Measurements from ENCODE around the gene LRP1.

The LRP1 gene

DNA sequence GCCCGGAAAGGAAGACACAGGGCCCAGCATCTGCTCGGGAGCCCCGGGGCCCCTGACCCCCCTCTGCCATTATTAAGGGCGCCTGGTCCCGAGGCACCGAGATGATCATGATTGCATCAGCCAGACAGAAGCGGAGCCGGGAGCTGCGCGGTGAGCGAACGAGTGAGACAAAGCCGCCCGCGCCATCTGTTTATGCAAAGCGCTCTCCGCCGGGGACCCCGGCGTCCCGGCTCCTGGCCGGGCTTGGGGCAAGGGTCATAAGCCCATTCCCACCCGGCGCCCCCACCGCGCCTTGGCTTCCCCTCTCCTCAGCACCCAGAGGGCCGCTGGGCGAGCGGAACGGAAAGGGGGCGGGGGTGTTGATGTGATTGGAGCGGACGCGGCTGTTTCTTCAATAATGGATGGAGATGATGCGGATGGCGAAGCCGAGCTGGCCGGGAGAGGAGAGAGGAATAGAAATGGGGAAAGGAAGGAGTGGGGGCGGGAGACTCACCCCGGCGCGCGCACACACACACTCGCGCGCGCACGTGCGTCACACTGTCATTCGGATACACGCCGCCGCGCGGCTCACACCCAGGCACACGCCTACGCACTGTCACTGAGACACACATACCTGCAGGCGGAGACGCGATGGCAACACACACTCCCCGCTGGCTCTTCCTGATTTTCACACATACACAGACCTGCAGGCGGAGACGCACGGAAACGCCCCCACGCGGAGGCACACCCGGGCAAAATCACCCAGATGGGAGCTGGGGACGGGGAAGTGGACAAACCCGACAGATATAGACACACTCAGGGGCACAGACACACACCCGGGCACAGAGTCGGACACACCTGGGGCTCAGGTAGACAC is 112.0 kb downstream of the LRP1 start:
- peak; percentile 17 for DNase-seq

DNA sequence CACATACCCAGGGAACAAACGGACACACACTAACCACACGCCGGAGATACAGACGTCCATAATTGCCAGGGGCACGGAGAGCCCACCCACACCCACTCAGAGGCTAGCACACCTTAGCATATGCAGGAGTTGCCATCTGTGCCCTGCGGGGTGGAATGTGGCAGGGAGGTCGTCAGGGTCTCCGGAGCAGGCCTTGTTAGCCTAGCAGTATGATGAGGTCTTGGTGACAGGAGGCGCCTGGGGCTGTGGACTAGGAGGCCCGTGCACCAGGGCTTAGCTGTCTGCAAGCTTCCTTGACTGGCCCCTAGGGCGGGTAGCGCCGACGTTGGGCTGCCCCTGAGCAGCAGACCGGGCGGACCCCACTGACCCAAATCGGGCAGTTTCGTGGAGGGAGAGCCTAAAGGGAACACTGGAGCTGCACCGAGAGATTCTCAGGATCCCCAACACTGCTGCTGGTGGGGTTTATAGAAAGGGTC is 112.7 kb downstream of the LRP1 start:
- DNase-seq = no peak

DNA sequence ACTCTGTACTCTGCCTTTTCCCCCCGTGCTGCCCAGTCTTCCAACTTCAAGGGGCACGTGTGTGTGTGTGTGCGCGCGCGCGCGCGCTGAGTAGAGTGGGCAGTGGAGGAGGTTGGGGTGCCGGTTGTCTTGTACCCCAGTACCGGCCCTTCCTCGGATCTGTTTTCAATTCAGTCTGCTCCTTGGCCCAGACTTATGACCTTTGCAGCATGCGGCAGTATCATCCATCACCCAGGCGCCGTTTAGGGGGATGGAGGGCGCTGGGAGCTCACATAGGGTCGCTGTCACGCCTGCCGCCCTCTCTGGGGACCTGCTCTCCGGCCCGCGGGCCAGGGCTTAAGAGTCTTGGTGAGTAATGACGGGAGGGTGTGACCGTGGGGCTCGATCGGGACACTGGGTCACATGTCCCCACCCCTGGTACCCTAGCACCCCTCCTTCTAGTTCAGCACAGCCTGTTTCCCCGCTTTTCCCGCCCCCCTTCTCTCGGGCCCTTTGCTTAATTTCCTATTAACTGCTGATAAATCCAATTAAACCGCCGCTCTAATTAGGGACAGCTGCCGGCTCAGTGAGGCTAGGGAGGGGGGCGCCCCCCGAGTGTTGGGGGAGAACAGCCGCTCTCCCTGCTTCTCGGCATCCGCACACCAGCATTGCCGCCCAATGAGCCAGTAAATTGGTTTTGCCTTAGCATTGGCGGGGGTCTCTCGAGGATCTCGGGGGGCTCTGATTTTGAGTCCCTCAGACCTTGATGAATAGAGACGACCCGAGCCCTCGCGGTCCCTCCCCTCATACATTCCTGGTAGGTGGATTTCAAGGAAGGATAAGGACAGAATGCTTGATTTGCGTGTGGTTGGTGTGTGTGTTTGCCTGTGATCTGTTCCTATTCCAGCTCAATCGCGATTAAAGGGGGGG is 113.4 kb downstream of the LRP1 start:
- DNase-seq = no peak

DNA sequence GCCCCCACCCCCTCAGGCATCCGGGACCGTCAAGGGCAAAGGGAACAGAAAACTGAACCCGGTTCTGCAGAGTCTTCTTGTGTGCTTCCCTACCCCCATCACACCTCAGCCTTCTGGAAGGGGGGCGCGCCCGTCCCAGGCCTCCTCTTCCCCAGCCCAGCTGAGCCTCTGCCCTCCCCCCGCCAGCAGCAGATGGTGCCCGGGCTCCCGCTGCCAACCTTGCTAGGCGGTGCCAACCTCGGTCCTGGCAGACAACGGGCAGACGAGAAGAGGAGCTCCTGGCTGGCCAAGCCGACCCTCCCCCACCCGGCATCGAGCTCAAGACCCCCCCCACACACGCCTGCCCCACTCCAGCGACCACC is 114.0 kb downstream of the LRP1 start:
- no peak for DNase-seq

DNA sequence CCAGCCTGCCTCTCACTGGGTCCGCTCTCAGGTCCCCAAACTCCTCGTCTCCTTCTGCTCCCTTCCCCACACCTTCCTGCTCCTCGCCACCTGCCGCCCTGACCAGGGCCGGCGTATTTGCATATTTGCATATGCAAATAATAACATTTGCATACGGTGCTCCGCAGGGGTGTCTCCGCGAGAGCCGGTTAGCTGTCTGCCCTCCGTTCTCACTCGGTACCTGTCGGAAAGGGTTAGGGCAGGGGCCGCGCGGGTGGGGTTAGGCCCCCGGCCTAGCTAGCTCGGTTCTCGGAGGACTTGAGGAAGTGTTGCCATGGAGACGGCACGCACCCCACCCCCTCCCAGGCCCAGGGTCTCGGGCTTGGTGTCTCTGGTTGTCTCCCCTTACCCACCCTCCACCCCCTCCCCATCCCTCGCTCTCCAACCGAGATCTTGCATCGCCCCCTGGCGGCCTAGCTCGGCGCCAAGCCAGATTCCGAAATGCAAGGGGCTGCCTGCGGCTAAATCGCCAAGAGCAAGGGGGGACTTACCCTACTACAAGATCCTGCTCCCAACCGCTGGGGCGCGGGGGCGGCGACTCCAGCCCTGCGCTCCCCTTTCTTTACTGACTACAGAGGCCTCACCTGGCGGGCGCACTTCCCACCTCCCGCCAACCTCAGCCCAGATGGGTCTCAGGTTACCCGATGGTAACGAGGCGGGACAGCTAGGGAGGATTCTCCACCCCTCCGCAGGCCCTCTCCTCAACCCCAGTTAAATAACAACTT is 114.6 kb downstream of the LRP1 start:
- DNase-seq = peak; percentile 26

DNA sequence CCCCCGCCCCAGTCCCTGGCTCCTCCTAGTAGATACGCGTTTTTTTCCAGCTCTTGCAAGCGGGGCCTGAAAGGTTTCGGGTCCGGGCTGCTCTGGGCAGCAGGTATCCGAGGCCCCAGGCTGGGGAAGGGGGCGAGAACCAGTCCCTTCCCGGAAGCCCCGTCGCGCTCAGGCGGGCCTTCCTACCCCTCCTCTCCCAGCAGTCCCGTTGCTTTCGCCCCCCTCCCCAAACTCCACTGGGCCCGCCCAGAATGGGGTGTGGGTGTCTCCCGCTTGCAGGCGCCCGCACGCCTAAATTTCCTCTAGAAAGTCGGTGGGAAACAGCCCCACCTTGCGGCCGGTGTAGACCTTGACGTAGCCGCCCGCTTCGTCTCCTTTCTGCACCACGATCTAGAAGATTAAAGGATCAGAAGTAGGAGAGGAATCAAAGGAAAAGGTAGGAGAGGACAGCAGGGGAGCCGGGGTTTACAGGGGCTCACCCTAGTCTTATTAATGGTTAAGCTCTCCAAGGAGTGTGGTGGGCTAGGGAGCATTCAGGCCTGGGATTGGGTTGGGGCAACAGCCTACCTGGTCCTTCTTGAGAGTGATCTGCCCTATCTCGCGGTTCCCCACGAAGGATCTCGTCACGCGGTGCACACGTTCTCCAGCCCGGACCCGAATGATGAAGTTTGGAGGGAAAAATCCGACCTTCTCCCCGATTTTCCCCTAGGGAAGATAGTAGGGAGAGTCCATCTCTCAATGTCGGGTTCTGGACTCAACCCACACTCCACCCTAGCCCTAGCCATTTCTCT is 115.4 kb downstream of the LRP1 start:
- peak; percentile 31 for DNase-seq

DNA sequence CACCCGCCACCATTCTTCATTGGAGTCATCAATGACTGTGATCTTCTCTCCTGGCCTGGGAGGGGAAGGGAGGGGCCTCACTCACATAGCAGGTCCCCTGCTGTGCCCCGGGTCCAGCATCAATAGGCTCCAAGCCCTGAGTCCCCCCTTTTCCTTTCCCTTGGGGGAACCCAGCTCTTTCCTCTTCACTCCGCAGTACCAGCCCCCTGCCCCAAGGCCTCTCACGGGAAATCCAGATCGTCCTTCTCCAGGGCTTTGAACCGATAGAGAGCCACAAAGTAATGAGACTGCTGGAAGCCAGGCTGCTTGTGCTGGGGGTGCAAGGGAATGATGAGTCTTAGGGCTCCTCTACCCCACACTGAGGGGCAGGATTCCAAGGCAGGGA is 116.0 kb downstream of the LRP1 start:
- no peak for DNase-seq

DNA sequence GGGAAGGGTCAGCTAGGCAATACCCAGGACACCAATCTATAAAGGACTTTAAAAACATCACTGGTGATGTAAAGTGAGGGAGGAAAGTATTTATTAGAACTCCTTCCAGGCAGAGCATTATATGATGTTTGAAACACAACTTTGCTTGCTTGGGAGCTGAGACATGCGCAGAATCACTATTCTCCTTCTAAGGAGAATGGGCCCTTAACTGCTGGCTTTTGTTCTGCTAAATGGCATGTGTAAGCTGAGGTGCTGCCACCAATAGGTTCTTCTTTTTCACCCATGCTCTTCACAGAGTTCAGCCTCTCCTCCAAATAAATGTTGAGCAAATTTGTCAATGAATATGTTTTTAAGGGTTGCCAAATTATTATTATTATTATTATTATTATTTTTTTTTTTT is 118.8 kb downstream of the LRP1 start:
- no peak for DNase-seq

DNA sequence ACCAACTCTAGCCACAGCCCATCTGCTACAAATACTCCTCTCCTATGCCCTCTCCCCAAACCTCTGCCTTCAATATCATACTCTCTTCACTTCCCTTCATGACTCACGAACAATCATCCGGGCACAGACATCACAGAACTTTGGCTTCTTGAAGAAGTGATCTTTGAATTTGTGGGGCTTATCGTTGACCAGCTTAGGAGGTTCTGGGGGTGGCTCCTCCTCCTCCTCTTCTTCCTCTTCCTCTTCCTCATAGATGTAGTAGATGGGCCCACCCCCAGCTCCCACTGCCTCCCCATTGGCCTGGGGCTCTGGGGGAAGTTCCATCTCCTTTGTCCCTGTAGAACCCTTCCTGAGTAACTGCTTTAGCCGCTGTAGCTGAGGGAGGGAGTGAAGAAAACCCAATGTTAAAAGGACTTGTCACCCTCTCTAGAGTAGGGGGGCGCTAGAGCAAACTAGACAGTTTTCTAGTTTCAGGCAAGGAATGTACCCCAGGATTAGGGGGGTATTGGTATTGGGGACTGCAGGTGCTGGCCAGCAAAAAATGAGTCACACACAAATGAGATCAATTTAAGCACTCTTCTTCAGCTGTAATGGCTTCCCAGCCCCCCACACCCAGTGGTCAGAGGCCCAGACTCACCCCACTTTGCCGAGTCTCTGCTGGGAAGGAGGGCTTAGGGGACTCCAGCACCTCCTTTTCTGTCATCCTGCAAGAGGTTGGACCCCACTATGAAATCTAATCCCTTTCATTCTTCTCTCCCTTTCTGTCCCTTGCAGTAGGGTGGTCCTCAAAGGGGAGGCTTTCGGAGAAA is 120.9 kb downstream of the LRP1 start:
- peak; percentile 60 for DNase-seq

DNA sequence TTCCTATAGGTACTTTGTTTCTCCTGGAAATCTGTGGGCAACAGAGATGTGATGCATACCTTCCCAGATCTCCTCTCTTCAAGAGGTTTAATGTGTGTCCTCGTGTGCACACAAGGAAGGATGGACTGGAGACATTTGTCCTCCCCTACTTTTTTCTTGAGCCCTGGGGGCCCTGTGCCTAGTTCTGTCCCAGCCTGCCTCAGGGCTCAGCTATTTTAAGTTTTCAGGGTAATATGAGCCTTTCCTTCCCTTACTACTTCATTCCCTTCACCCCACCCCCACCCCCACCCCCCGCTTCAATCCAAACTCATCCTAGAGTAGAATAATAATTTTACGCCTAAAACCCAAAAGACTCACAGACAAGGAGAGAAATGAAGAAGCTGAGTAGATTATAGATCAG is 122.3 kb downstream of the LRP1 start:
- DNase-seq = no peak

DNA sequence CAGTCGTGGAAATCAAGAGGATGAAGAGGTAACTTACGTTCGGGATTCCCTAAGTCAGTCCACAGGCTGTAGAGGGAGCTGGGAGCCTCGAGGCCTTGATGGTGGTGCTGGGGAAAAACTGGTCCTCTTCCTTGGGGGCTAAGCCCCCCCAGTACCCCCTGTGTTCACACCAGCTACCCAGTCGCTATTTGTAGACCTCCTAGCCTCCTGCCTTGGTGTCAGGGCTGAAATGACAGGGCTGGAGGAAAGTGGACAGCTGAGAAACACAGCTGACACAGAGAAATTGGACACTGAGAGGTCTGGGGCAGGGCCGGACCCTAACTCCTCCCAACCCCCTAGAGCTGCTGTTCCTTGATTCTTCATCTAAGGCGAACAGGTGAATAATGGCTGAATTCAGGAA is 122.7 kb downstream of the LRP1 start, which contains the start of gene STAC3:
Gene STAC3, minus strand, starts transcription at position 232 of the 400 bp plus-strand sequence. CDS start 1,551 bp downstream, outside the sequence.
- no peak for DNase-seq

DNA sequence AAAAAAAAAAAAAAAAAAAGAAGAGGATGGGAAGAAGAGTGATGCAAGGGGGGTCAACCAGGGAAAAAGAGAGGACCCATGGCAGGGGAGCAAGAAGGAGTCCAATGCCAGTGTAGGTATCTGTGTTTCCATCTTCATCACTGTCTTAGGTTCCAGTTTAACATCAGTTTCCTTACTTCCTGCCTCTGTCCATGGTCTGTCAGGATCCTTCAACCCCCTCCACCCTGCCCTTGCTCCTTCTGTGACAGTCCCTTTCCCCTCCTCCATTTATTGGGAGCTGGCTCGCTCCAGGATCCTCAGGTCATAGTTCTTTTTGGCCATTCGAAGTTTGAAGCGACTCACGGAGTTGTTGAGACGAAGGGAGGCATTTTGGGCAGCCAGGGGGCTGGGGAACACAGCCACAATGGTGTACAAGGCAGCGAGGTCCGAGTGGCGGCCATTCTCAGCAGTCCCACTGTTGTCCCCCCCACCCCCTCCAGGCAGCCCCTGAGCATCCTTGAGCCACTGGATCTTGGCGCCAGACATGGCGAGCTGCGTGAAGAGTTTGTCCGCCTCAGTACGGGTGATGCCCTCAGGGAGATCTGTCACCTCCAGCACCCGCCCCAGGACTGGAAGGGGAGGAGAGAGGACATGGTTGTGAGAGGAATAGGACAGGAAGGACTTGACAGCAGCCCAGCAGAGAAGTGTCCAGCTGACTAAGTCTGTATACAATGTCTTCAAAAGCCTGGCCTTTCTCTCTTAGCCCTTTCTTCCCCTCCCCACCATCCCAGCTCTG is 126.4 kb downstream of the LRP1 start:
- DNase-seq = no peak

DNA sequence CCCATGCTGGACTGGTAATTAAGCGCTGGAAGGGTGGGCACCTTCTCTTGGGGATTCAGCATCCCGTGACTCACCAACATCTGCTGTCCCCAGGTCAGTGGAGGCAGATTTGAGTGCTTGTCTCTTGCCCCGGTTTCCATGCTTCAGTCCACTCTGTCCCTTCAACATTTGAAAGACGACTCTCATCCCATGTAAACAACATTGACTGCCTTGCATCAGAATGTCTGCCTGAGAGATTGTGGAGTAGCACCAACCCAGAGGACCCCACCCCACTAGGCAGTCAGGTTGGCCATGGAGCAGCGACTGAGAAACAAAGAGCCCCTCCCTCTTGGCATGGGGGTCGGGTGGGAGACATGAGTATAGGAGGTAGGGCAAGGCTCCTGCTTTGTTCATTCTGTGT is 127.6 kb downstream of the LRP1 start:
- DNase-seq = no peak

DNA sequence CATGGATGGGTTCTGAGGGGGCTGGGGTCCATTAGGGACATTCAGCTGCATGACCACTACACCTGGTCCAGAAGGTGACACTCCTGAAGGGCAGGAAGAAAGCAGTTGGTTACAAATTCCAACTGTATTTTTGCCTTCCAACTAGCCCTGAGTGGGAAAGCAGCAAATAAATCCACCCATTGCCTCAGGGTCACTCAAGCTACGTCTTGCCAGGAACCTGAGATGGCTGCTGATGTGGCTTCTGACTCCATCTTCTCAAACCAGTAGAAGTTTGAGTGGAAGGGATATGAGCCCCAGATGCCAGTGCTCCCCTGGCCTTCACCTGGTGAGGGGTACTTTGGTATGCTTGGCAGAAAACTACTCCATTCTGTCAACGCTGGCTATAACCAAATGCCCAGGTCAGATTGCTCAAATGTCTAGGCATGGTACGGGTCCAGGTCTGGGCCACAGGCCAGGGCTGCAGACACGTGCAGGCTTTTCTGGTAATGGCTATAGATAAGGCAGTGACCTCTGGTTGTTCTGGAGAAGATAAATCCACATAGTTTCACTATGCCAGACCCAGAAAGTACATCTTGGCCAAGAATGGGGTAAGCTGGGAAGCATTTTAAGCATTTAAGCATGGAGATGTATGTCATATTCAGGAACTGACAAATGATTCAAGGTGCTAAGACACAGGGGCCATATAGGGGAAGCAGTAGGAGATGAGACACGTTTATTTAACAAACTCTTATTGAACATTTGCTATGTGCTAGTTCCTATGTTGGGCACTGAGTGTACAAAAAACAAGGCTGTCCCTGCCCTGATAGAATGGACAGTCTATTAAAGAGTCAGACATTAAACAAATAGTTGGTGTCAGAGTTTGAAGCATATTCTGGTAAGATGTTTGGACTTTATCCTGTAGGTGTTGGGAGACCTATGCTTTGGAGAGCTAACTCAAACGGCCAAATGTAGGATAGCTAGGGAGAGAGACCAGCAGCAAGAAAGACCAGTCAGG is 131.0 kb downstream of the LRP1 start:
- no peak for DNase-seq

DNA sequence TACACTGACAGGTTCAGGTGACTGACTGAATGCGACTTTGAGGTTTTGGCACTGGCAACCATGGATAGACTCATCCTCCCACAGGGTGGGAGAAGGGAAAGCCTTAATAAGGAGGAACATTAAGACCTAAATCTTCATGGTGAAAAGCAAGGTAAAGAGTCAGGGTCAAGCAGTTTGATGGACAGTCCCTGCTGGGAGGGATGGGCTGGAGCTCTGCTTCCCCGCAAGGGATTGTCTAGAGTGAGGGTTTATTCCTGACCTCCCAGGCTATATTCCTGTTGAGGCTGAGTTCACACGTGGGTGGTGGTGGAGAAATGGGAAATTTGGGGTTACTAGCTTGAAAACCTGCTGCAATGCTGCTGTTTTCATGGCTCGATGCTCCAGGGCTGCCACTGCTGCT is 132.1 kb downstream of the LRP1 start:
- DNase-seq = no peak

DNA sequence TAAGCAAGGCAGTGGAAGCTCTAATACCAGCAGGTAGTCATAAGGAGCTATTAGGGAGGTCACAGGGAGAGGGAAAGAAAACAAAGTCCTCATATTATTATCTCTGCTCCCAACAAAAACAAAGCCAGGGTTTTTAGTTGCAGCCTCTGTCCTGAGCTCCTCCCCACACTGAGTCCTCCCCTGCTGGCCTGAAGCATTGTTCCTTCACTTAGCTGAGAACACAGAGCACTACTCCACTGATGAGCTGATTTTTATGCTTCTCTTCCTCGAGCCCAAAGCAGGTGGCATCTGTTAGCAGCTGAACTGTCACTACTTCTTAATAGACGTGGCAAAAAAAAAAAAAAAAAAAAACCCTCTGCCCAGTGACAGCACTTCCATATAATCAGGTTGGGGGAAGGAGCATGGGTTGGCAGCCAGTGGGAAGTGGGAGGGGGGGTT is 133.2 kb downstream of the LRP1 start:
- no peak for DNase-seq

DNA sequence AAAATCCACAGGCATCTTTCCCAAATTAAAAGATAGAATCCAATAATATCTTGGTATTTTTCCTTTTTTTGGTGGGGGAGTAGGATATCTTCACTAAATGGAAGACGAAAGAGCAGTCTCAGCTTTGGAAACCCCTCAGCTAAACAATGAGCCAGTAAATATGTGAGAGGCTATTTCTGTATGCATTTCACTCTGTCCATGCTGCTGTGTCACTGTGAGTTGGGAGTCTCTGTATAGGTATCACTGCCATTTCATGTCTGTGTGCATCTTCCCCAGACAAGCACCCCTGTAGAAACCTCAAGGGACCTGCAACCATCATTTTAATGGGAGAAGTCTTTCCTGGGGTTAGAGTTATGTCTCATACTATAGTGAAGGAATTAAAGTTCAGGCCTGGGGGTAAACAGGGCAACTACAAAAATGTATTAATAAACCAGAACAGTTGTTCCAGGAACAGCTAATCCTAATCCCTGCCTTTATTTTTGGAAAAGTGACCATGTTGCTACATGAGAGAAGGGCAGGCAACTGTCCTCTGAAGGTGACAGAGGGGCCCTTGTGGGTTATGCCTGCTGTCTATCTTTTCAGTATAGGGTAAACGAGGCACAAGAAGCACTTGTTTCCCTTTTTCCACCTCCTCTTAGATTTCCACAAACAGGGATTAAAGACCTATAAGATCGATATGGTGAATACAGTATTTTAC is 134.0 kb downstream of the LRP1 start:
- no peak for DNase-seq
